Hepatocyte (in vitro differentiated cells): ENCODE data around the gene TRIM14. TPM values are rescaled to one million over a fixed set of nuclear protein-coding genes. Genes with fewer than 3 reads are reported as not detected.

Source experiments
- DNase-seq: peaks from one replicate; pipeline ENCODE4 v3.0.0-alpha.2; 2016; ENCODE audit warnings: low spot score
- H2AFZ ChIP-seq: fragments of 200-600 bp; sonication (generic); 2 replicates; pipeline ENCODE4 v1.6.0; 2016; ENCODE audit warnings: antibody characterized with exemption, mild to moderate bottlenecking
- H3K27ac ChIP-seq: fragments of 200-600 bp; sonication (generic); 2 replicates; pipeline ENCODE4 v1.5.1; 2016; ENCODE audit warnings: mild to moderate bottlenecking
- H3K27me3 ChIP-seq: fragments of 200-600 bp; sonication (generic); 2 replicates; pipeline ENCODE4 v1.6.1; 2016
- H3K36me3 ChIP-seq: fragments of 200-600 bp; sonication (generic); replicated peaks from 2 replicates; pipeline ENCODE4 v1.5.1; 2016; ENCODE audit warnings: low read depth; ENCODE audit not compliant: insufficient read depth
- H3K4me1 ChIP-seq: fragments of 200-600 bp; sonication (generic); 2 replicates; pipeline ENCODE4 v1.5.1; 2016; ENCODE audit warnings: mild to moderate bottlenecking, moderate library complexity; ENCODE audit not compliant: insufficient read depth
- H3K4me2 ChIP-seq: fragments of 200-600 bp; sonication (generic); 2 replicates; pipeline ENCODE4 v1.6.0; 2016
- H3K4me3 ChIP-seq: fragments of 200-600 bp; sonication (generic); 2 replicates; pipeline ENCODE4 v1.5.1; 2016; ENCODE audit warnings: mild to moderate bottlenecking
- H3K79me2 ChIP-seq: fragments of 200-600 bp; sonication (generic); 2 replicates; pipeline ENCODE4 v1.6.0; 2017; ENCODE audit warnings: mild to moderate bottlenecking
- H3K9me2 ChIP-seq: fragments of 200-600 bp; sonication (generic); replicated peaks from 2 replicates; pipeline ENCODE4 v1.6.0; 2017; ENCODE audit warnings: mild to moderate bottlenecking; ENCODE audit not compliant: insufficient read depth
- H3K9me3 ChIP-seq: fragments of 200-600 bp; sonication (generic); 2 replicates; pipeline ENCODE4 v1.5.1; 2016; ENCODE audit warnings: low read depth, mild to moderate bottlenecking
- H4K20me1 ChIP-seq: fragments of 200-600 bp; sonication (generic); 2 replicates; pipeline ENCODE4 v1.6.0; 2016; ENCODE audit warnings: mild to moderate bottlenecking; ENCODE audit not compliant: insufficient read depth, poor library complexity, severe bottlenecking
- EZH2 ChIP-seq: fragments of 200-600 bp; sonication (generic); IDR thresholded peaks from 2 replicates; pipeline ENCODE4 v1.6.1; 2016; ENCODE audit warnings: antibody characterized with exemption, mild to moderate bottlenecking, borderline replicate concordance
- EZH2phosphoT487 ChIP-seq: fragments of 200-600 bp; sonication (generic); IDR thresholded peaks from one replicate; pipeline ENCODE4 v1.6.1; 2018; ENCODE audit warnings: antibody characterized with exemption, mild to moderate bottlenecking, low read depth, moderate library complexity; ENCODE audit not compliant: unreplicated experiment, severe bottlenecking
- whole genome bisulfite sequencing: methylation state at CpG from one replicate; pipeline ENCODE4 v1.1.6; 2016; ENCODE audit warnings: low lambda C conversion rate; ENCODE audit errors: missing lambda C conversion rate; 5-methylcytosine and 5-hydroxymethylcytosine counted together
- polyA plus RNA-seq: library from polyadenylated mRNA; unstranded; fragments of >200 nt; fragmentation: Nextera tagmentation; extraction: Ambion mirVana; gene quantifications from 2 replicates; pipeline ENCODE4 v1.2.1, GENCODE V29; 2016
- total RNA-seq: library from RNA; depleted of rRNA; stranded (reverse); fragments of >200 nt; gene quantifications from 2 replicates; pipeline ENCODE4 v1.2.3, GENCODE V29; 2014
- TF ChIP-seq, protein P1 (sequence below): fragments of 200-600 bp; sonication (generic); IDR thresholded peaks from 2 replicates; pipeline ENCODE4 v1.5.1; 2016; ENCODE audit warnings: antibody characterized with exemption, mild to moderate bottlenecking; ENCODE audit not compliant: poor library complexity

TRIM14 gene
- total and polyA plus RNA-seq, 2 experiments from 2014 or later, result 8.1 to 10.0 TPM

DNA sequence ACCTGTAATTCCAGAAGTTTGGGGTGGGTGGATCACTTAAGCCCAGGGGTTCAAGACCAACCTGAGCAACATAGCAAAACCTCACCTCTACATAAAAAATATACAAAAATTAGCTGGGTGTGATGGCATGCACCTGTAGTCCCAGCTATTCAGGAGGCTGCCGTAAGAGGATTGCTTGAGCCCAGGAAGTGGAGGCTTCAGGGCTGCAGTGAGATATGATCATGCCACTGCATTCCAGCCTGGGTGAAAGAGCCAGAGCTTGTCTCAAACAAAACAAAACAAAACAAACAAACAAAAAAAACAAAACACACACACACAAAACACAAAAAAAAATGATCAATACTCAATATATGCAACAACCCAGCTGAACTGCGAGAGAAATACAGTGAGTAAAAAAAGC is 29.5 kb upstream of the TRIM14 start:
- DNase-seq, result no peak
- H3K4me2 ChIP-seq, result no peak overlapping the region
- H3K36me3 ChIP-seq, result no peaks in the 10 kb centered on the region
- no peak overlapping the region for H3K4me3 ChIP-seq
- H3K9me3 ChIP-seq, result no peaks in the 10 kb centered on the region
- H3K27ac ChIP-seq, result no peak overlapping the region
- H3K9me2 ChIP-seq, result no peaks in the 10 kb centered on the region
- TF ChIP-seq EZH2phosphoT487, result no peak
- no peak for TF ChIP-seq EZH2
- TF ChIP-seq, protein P1, sequence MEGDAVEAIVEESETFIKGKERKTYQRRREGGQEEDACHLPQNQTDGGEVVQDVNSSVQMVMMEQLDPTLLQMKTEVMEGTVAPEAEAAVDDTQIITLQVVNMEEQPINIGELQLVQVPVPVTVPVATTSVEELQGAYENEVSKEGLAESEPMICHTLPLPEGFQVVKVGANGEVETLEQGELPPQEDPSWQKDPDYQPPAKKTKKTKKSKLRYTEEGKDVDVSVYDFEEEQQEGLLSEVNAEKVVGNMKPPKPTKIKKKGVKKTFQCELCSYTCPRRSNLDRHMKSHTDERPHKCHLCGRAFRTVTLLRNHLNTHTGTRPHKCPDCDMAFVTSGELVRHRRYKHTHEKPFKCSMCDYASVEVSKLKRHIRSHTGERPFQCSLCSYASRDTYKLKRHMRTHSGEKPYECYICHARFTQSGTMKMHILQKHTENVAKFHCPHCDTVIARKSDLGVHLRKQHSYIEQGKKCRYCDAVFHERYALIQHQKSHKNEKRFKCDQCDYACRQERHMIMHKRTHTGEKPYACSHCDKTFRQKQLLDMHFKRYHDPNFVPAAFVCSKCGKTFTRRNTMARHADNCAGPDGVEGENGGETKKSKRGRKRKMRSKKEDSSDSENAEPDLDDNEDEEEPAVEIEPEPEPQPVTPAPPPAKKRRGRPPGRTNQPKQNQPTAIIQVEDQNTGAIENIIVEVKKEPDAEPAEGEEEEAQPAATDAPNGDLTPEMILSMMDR, result no peak
- H4K20me1 ChIP-seq, result no peaks in the 10 kb centered on the region
- WGBS, result 85% methylated on average over 2 of the region's 2 CpGs
- no peak overlapping the region for H2AFZ ChIP-seq
- peaks cover 29% of the 10 kb centered on the region for H3K4me1 ChIP-seq
- H3K27me3 ChIP-seq, result no peaks in the 10 kb centered on the region
- no peaks in the 10 kb centered on the region for H3K79me2 ChIP-seq

DNA sequence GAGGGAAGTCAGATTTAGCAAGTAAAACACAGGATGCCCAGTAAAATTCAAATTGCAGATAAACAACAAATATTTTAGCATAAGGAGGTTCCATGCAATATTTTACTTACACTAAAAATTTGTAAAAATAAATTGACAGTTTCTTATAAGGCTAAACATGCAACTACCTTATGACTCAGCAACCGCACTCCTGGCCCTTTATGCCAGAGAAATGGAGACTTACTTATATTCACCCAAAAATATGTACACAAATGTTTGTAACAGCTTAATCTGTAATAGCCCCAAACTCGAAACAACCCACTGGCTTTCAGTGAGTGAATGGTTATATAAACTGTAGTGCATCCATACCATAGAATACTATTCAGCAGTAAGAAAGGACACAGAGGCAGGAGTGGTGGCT is 28.6 kb upstream of the TRIM14 start:
- H3K9me2 ChIP-seq, result no peaks in the 10 kb centered on the region
- no peaks in the 10 kb centered on the region for H3K79me2 ChIP-seq
- no peak for DNase-seq
- H2AFZ ChIP-seq, result no peak overlapping the region
- TF ChIP-seq, protein P1, result no peak
- no peak overlapping the region for H3K4me3 ChIP-seq
- H3K27ac ChIP-seq, result peak overlapping the region; percentile 96
- no peaks in the 10 kb centered on the region for H3K36me3 ChIP-seq
- H3K4me1 ChIP-seq, result peaks cover 29% of the 10 kb centered on the region
- no peaks in the 10 kb centered on the region for H3K27me3 ChIP-seq
- no peak overlapping the region for H3K4me2 ChIP-seq
- no peaks in the 10 kb centered on the region for H4K20me1 ChIP-seq
- 93% methylated on average over 2 of the region's 2 CpGs for WGBS
- H3K9me3 ChIP-seq, result no peaks in the 10 kb centered on the region

- H3K4me3 ChIP-seq, result no peak overlapping the region
- peaks cover 29% of the 10 kb centered on the region for H3K4me1 ChIP-seq
- no peak overlapping the region for H2AFZ ChIP-seq
- H3K27ac ChIP-seq, result peak overlapping the region; percentile 96
- peak; percentile 88 for DNase-seq
- WGBS, result 66% methylated on average over 7 of the region's 7 CpGs
- no peaks in the 10 kb centered on the region for H4K20me1 ChIP-seq
- no peaks in the 10 kb centered on the region for H3K9me2 ChIP-seq
- H3K9me3 ChIP-seq, result no peaks in the 10 kb centered on the region
- TF ChIP-seq EZH2phosphoT487 (no peak), EZH2 (no peak)
- TF ChIP-seq, protein P1, result no peak
- H3K36me3 ChIP-seq, result no peaks in the 10 kb centered on the region
- H3K79me2 ChIP-seq, result no peaks in the 10 kb centered on the region
- H3K27me3 ChIP-seq, result no peaks in the 10 kb centered on the region
- H3K4me2 ChIP-seq, result peak overlapping the region; percentile 29
Observed at GRCh38 chr9:98146101-98146991, 27.3 kb upstream of the TRIM14 start.
